Measurements from ENCODE around the gene RAB5B. TPM values are rescaled to one million over a fixed set of nuclear protein-coding genes. Genes with fewer than 3 reads are reported as not detected.

RAB5B gene
- total RNA-seq, 1 experiment from 2014 or later, result 73.9 TPM

- no TSS peak for BruUV-seq (replicated peaks)
- no peaks in the 10 kb centered on the region for H3K4me1 ChIP-seq (ENCODE audit: insufficient read depth, low read length, poor library complexity, severe bottlenecking)
- H3K36me3 ChIP-seq (ENCODE audit: insufficient read depth, low read length, poor library complexity, severe bottlenecking), result no peaks in the 10 kb centered on the region
- TF ChIP-seq EZH2 (IDR thresholded peaks at IDR 0.05; ENCODE audit: borderline replicate concordance, low read depth, low read length, poor library complexity, severe bottlenecking) (no peak), CTCF (conservative IDR thresholded peaks at IDR 0.05; ENCODE audit: low read depth, low read length) (no peak)
- no peak overlapping the region for H3K4me3 ChIP-seq (ENCODE audit: low read depth, low read length, poor library complexity, severe bottlenecking)
- no peaks in the 10 kb centered on the region for H3K9me3 ChIP-seq (ENCODE audit: low read depth, low read length, poor library complexity, severe bottlenecking)
- intact Hi-C loops (cut with micrococcal nuclease; ENCODE audit: unreplicated experiment), result no loop called here
- H3K27me3 ChIP-seq (replicated peaks; ENCODE audit: insufficient read depth, low read depth, low read length, poor library complexity), result no peaks in the 10 kb centered on the region
- no peak for DNase-seq (ENCODE audit: low spot score)
- H3K27ac ChIP-seq (ENCODE audit: low read depth, low read length, poor library complexity, severe bottlenecking), result no peak overlapping the region
- ChIA-PET CTCF (no interaction called here), POLR2A (ENCODE audit: low non-redundant PET) (interaction anchor here (0.6 kb wide), 1 partner anchor 30 kb away, joined by 3 read pairs; no protein-coding TSS in a partner anchor)
These were observed 39.6 kb downstream of the RAB5B start for GRCh38 chr12:56013482-56013881.

DNA sequence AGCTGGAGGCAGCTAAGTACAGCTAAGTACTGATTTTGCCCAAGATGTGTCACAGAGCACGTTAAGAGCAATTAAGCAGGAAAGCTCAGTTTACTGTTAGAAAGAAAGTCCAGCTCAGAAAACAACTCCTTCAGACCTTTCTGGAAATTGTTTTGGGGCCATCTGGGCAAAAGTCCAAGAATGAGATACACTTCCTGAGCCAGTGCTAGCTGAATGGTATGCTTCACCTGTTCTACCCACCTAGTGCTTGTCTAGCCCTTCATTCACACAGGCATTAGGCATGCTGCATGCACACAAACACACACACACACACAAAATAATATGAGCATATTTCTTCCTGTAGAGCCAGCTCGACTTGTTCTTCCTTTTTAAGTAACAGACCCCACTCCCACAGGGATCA, 40.3 kb downstream of the RAB5B start:
- no peak for DNase-seq (ENCODE audit: low spot score)
- Histone ChIP-seq H3K27ac (ENCODE audit: low read depth, low read length, poor library complexity, severe bottlenecking) (no peak overlapping the region), H3K27me3 (replicated peaks; ENCODE audit: insufficient read depth, low read depth, low read length, poor library complexity) (no peaks in the 10 kb centered on the region), H3K4me3 (ENCODE audit: low read depth, low read length, poor library complexity, severe bottlenecking) (no peak overlapping the region), H3K4me1 (ENCODE audit: insufficient read depth, low read length, poor library complexity, severe bottlenecking) (no peaks in the 10 kb centered on the region), H3K36me3 (ENCODE audit: insufficient read depth, low read length, poor library complexity, severe bottlenecking) (no peaks in the 10 kb centered on the region), H3K9me3 (ENCODE audit: low read depth, low read length, poor library complexity, severe bottlenecking) (no peaks in the 10 kb centered on the region)
- no peak for TF ChIP-seq CTCF (conservative IDR thresholded peaks at IDR 0.05; ENCODE audit: low read depth, low read length)
- no peak for TF ChIP-seq EZH2 (IDR thresholded peaks at IDR 0.05; ENCODE audit: borderline replicate concordance, low read depth, low read length, poor library complexity, severe bottlenecking)
- CTCF ChIA-PET, result no interaction called here
- intact Hi-C loops (cut with micrococcal nuclease; ENCODE audit: unreplicated experiment), result no loop called here
- POLR2A ChIA-PET (ENCODE audit: low non-redundant PET), result no interaction called here
- BruUV-seq (replicated peaks), result no TSS peak

DNA sequence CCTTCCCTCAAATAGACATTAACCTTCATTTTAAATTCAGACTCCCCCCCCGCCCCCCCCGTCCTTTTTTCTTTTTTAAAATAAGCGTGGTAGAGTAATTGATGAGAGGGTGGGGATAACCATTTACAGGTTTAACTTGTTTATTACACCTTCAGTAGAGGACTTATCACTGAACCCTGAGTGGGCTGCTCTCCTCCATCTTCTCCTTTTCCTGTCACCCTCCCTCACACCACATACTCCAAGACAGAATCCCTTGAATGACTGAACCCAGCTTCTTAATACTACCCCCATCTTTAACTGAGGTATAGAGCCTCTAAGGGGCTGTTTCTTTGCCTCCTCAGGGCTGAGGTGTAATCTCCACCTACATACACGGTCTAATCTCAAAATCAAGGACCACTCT, 43.3 kb downstream of the RAB5B start:
- POLR2A ChIA-PET (ENCODE audit: low non-redundant PET), result no interaction called here
- CTCF ChIA-PET, result no interaction called here

More for the DNA sequence above, 43.3 kb downstream of the RAB5B start:
- no peak for DNase-seq (ENCODE audit: low spot score)
- no peak overlapping the region for H3K4me3 ChIP-seq (ENCODE audit: low read depth, low read length, poor library complexity, severe bottlenecking)
- TF ChIP-seq EZH2 (IDR thresholded peaks at IDR 0.05; ENCODE audit: borderline replicate concordance, low read depth, low read length, poor library complexity, severe bottlenecking), result no peak
- no peak for TF ChIP-seq CTCF (conservative IDR thresholded peaks at IDR 0.05; ENCODE audit: low read depth, low read length)
- H3K36me3 ChIP-seq (ENCODE audit: insufficient read depth, low read length, poor library complexity, severe bottlenecking), result no peaks in the 10 kb centered on the region
- no peak overlapping the region for H3K27ac ChIP-seq (ENCODE audit: low read depth, low read length, poor library complexity, severe bottlenecking)
- H3K4me1 ChIP-seq (ENCODE audit: insufficient read depth, low read length, poor library complexity, severe bottlenecking), result no peaks in the 10 kb centered on the region
- H3K9me3 ChIP-seq (ENCODE audit: low read depth, low read length, poor library complexity, severe bottlenecking), result no peaks in the 10 kb centered on the region
- intact Hi-C loops (cut with micrococcal nuclease; ENCODE audit: unreplicated experiment), result no loop called here
- no TSS peak for BruUV-seq (replicated peaks)
- no peaks in the 10 kb centered on the region for H3K27me3 ChIP-seq (replicated peaks; ENCODE audit: insufficient read depth, low read depth, low read length, poor library complexity)

Measured in A673 (cell line).